ENCODE measurements around the gene CRIP3. TPM values are rescaled to one million over a fixed set of nuclear protein-coding genes. Genes with fewer than 3 reads are reported as not detected.

Gene CRIP3
- total and polyA plus RNA-seq, 10 of the 15 experiments (the other 5 are each of a cell fraction or from before 2014, with no cell fraction given): 1.5 to 9.2 (median 2.2) TPM

DNA sequence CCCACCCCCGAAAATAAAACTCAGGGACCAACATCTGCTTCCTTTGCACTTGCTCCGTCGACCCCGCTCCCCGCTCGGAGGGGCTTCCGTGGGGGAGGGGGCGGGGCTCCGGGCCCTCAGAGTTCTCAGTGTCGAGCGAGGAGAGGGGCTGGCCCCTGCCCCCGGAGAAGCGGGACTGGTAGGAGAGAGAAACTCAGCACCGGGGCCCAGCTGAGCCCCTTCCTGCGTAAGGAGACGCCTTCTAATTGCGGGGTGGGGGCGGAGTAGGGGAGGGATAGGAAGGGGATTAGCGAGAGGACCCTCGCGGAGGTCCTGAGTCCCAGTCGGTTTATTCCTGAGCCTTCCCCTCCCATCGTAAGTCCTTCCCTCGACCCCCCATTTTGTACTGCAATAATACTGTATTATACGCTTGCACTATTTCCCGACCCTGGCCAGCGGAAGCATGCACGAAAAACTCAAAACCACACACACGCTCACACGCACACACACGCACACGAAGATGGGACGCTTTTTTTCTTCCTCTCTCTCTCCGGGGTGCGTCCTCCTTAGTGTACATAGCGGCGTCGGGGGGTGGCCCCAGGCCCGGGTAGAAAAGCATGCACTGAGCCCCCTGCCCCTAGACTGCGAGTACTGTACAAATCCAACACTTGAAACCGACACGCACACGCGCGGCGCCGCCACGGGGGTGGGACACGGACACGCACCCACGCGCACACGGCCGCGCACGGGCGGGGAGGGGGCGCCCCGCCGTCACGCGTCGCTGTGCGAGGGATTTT, 32.6 kb downstream of the CRIP3 start (continued):
- TF ChIP-seq, protein P1, sequence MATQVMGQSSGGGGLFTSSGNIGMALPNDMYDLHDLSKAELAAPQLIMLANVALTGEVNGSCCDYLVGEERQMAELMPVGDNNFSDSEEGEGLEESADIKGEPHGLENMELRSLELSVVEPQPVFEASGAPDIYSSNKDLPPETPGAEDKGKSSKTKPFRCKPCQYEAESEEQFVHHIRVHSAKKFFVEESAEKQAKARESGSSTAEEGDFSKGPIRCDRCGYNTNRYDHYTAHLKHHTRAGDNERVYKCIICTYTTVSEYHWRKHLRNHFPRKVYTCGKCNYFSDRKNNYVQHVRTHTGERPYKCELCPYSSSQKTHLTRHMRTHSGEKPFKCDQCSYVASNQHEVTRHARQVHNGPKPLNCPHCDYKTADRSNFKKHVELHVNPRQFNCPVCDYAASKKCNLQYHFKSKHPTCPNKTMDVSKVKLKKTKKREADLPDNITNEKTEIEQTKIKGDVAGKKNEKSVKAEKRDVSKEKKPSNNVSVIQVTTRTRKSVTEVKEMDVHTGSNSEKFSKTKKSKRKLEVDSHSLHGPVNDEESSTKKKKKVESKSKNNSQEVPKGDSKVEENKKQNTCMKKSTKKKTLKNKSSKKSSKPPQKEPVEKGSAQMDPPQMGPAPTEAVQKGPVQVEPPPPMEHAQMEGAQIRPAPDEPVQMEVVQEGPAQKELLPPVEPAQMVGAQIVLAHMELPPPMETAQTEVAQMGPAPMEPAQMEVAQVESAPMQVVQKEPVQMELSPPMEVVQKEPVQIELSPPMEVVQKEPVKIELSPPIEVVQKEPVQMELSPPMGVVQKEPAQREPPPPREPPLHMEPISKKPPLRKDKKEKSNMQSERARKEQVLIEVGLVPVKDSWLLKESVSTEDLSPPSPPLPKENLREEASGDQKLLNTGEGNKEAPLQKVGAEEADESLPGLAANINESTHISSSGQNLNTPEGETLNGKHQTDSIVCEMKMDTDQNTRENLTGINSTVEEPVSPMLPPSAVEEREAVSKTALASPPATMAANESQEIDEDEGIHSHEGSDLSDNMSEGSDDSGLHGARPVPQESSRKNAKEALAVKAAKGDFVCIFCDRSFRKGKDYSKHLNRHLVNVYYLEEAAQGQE (IDR thresholded peaks at IDR 0.05; ENCODE audit: low read depth, low read length): no peak
- TF ChIP-seq ESRRA (IDR thresholded peaks at IDR 0.05; ENCODE audit: low read length): no peak
- TF ChIP-seq POLR2AphosphoS5 (IDR thresholded peaks at IDR 0.05; ENCODE audit: low read length): no peak
- TF ChIP-seq RFX5 (IDR thresholded peaks at IDR 0.05; ENCODE audit: low read depth, low read length): no peak
- TF ChIP-seq KLF5 (IDR thresholded peaks at IDR 0.05; ENCODE audit: partially characterized antibody): no peak
- no peak for TF ChIP-seq HDGF (IDR thresholded peaks at IDR 0.05)
- no peak for TF ChIP-seq SPI1 (IDR thresholded peaks at IDR 0.05; ENCODE audit: borderline replicate concordance, insufficient read depth, low read depth, low read length)
- TF ChIP-seq TCF12 (IDR thresholded peaks at IDR 0.05; ENCODE audit: low read depth, low read length): no peak
- TF ChIP-seq, protein P2, sequence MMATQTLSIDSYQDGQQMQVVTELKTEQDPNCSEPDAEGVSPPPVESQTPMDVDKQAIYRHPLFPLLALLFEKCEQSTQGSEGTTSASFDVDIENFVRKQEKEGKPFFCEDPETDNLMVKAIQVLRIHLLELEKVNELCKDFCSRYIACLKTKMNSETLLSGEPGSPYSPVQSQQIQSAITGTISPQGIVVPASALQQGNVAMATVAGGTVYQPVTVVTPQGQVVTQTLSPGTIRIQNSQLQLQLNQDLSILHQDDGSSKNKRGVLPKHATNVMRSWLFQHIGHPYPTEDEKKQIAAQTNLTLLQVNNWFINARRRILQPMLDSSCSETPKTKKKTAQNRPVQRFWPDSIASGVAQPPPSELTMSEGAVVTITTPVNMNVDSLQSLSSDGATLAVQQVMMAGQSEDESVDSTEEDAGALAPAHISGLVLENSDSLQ (IDR thresholded peaks at IDR 0.05): no peak
- TF ChIP-seq SIX5 (IDR thresholded peaks at IDR 0.05; ENCODE audit: low read depth, low read length, severe bottlenecking): no peak
- no peak for TF ChIP-seq MEF2B (IDR thresholded peaks at IDR 0.05; ENCODE audit: partially characterized antibody, poor library complexity, severe bottlenecking)
- no peak for TF ChIP-seq RELA (IDR thresholded peaks at IDR 0.05; ENCODE audit: borderline replicate concordance, partially characterized antibody)
- TF ChIP-seq, protein P3, sequence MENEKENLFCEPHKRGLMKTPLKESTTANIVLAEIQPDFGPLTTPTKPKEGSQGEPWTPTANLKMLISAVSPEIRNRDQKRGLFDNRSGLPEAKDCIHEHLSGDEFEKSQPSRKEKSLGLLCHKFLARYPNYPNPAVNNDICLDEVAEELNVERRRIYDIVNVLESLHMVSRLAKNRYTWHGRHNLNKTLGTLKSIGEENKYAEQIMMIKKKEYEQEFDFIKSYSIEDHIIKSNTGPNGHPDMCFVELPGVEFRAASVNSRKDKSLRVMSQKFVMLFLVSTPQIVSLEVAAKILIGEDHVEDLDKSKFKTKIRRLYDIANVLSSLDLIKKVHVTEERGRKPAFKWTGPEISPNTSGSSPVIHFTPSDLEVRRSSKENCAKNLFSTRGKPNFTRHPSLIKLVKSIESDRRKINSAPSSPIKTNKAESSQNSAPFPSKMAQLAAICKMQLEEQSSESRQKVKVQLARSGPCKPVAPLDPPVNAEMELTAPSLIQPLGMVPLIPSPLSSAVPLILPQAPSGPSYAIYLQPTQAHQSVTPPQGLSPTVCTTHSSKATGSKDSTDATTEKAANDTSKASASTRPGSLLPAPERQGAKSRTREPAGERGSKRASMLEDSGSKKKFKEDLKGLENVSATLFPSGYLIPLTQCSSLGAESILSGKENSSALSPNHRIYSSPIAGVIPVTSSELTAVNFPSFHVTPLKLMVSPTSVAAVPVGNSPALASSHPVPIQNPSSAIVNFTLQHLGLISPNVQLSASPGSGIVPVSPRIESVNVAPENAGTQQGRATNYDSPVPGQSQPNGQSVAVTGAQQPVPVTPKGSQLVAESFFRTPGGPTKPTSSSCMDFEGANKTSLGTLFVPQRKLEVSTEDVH (IDR thresholded peaks at IDR 0.05; ENCODE audit: low read depth, partially characterized antibody): no peak
- no peak for TF ChIP-seq MYC (IDR thresholded peaks at IDR 0.05; ENCODE audit: insufficient read depth, insufficient read length, insufficient replicate concordance, low read length, severe bottlenecking)
- TF ChIP-seq GATAD2B (conservative IDR thresholded peaks at IDR 0.05; ENCODE audit: low read depth): peak; percentile 95
- TF ChIP-seq BHLHE40 (IDR thresholded peaks at IDR 0.05; ENCODE audit: borderline replicate concordance in 1 of 2, low read depth in 2 of 2, low read length in 1 of 2): peak; percentile 29 to 66; a peak in 3 of 4 replicates
- TF ChIP-seq ZNF274 (IDR thresholded peaks at IDR 0.05; ENCODE audit: insufficient read depth, insufficient read length): no peak
- no peak for TF ChIP-seq ZNF24 (IDR thresholded peaks at IDR 0.05)
- no peak for TF ChIP-seq TBL1XR1 (IDR thresholded peaks at IDR 0.05; ENCODE audit: low read depth, low read length)
- TF ChIP-seq, protein P4, sequence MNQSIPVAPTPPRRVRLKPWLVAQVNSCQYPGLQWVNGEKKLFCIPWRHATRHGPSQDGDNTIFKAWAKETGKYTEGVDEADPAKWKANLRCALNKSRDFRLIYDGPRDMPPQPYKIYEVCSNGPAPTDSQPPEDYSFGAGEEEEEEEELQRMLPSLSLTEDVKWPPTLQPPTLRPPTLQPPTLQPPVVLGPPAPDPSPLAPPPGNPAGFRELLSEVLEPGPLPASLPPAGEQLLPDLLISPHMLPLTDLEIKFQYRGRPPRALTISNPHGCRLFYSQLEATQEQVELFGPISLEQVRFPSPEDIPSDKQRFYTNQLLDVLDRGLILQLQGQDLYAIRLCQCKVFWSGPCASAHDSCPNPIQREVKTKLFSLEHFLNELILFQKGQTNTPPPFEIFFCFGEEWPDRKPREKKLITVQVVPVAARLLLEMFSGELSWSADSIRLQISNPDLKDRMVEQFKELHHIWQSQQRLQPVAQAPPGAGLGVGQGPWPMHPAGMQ (IDR thresholded peaks at IDR 0.05; ENCODE audit: borderline replicate concordance): peak; percentile 42; the same call in 1 of the 2 replicates
